NCI-H146 treated with DMSO at 0.1 percent for 48 hours (cell line): Measurements from ENCODE around the gene TMEM168.
"Not testable (repeated sequence)": the region's sequence is repeated elsewhere in the genome, so short reads cannot be mapped to it uniquely, and the experiment has no call there.

Source experiments
- DNase-seq: peaks from one replicate; lab custom pipeline; 2025; ENCODE audit not compliant: unreplicated experiment; lab: John Stamatoyannopoulos, UW

Gene TMEM168

GRCh38 chr7:112781110-112781509 lies 9.1 kb downstream of the TMEM168 start:
- DNase-seq = no peak

GRCh38 chr7:112779667-112780066 lies 10.5 kb downstream of the TMEM168 start:
- DNase-seq = no peak

- DNase-seq = no peak
These were observed 12.8 kb downstream of the TMEM168 start for GRCh38 chr7:112777406-112777805.

GRCh38 chr7:112771166-112771565 lies 19.0 kb downstream of the TMEM168 start:
- DNase-seq = no peak

GRCh38 chr7:112770051-112770450 lies 20.1 kb downstream of the TMEM168 start:
- no peak for DNase-seq

GRCh38 chr7:112765105-112765504 lies 25.1 kb downstream of the TMEM168 start:
- no peak for DNase-seq

- no peak for DNase-seq
These were observed 26.2 kb downstream of the TMEM168 start for GRCh38 chr7:112763996-112764395.

GRCh38 chr7:112763298-112763697 lies 26.9 kb downstream of the TMEM168 start:
- no peak for DNase-seq

- DNase-seq = no peak
These were observed 30.3 kb downstream of the TMEM168 start for GRCh38 chr7:112759905-112760304.

- no peak for DNase-seq
These were observed 32.9 kb downstream of the TMEM168 start for GRCh38 chr7:112757337-112757736.

GRCh38 chr7:112753298-112753697 lies 36.9 kb downstream of the TMEM168 start:
- no peak for DNase-seq

- DNase-seq = no peak
These were observed 37.6 kb downstream of the TMEM168 start for GRCh38 chr7:112752576-112752975.

GRCh38 chr7:112749775-112750174 lies 40.4 kb downstream of the TMEM168 start:
- DNase-seq = no peak

- no peak for DNase-seq
These were observed 41.8 kb downstream of the TMEM168 start for GRCh38 chr7:112748381-112748780.

GRCh38 chr7:112745635-112746034 lies 44.6 kb downstream of the TMEM168 start:
- no peak for DNase-seq

- no peak for DNase-seq
These were observed 45.4 kb downstream of the TMEM168 start for GRCh38 chr7:112744818-112745217.

- no peak for DNase-seq
These were observed 46.4 kb downstream of the TMEM168 start for GRCh38 chr7:112743811-112744210.

- no peak for DNase-seq
These were observed 49.5 kb downstream of the TMEM168 start for GRCh38 chr7:112740667-112741066.

- DNase-seq = no peak
These were observed 50.6 kb downstream of the TMEM168 start for GRCh38 chr7:112739436-112740180.

- no peak for DNase-seq
These were observed 54.9 kb downstream of the TMEM168 start for GRCh38 chr7:112735261-112735660.

GRCh38 chr7:112731324-112731723 lies 58.9 kb downstream of the TMEM168 start:
- not testable (repeated sequence) for DNase-seq

- no peak for DNase-seq
These were observed 64.1 kb downstream of the TMEM168 start for GRCh38 chr7:112726076-112726475.

GRCh38 chr7:112723416-112723815 lies 66.8 kb downstream of the TMEM168 start:
- DNase-seq = no peak
